ENCODE results near the gene FAHD2A. TPM values are rescaled to one million over a fixed set of nuclear protein-coding genes. Genes with fewer than 3 reads are reported as not detected.

The FAHD2A gene
- total and polyA plus RNA-seq, 2 experiments from 2014 or later: 27.6 to 51.0 TPM

DNA sequence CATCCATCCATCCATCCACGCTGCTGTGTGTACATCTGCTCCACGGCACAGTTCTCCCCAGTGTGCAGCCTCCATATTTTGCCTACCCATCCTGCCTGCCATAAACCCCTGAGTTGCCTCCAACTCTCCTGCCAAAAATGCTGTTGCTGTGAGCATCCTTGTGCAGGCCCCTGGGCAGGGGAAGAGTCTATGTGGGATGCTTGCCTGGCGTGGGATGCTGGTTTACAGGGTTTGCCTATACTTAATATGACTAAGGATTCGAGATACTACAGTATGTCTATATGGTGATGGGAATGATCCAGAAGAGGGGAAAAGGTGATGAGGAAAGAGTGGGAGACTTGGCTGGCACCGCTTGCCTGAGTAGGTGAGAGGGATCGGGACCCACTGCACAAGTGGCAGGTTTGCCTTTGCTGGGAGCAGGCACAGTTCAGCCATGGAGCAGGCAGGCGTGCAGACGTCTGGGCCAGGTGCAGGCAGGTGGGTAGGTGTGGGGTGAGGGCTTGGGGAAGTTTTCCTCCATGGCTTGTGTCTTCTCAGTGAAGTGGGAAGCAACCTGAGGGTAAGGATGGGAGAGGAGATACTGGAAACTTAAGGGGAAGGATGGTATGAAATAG is 30.2 kb upstream of the FAHD2A start:
- H3K27ac Mint-ChIP-seq: no peak overlapping the region
- no peaks in the 10 kb centered on the region for H3K79me2 ChIP-seq (replicated peaks; ENCODE audit: insufficient read depth)
- no peak overlapping the region for H3K27ac ChIP-seq (ENCODE audit: low read depth)
- H3K4me3 Mint-ChIP-seq: no peak overlapping the region
- no peaks in the 10 kb centered on the region for H3K36me3 ChIP-seq (ENCODE audit: insufficient read depth)
- H3K9me2 ChIP-seq (ENCODE audit: insufficient read depth): no peaks in the 10 kb centered on the region
- H3K4me1 Mint-ChIP-seq: peaks cover 8% of the 10 kb centered on the region
- no peak overlapping the region for H3K4me3 ChIP-seq
- TF ChIP-seq REST (IDR thresholded peaks at IDR 0.05; ENCODE audit: unreplicated experiment) (no peak), STAT1 (IDR thresholded peaks at IDR 0.05; ENCODE audit: unreplicated experiment) (no peak), ETS1 (IDR thresholded peaks at IDR 0.05) (no peak), ZNF331 (CRISPR knock-in tag; IDR thresholded peaks at IDR 0.05; ENCODE audit: low read depth) (no peak), NANOG (IDR thresholded peaks at IDR 0.05; ENCODE audit: borderline replicate concordance) (no peak), ZNF462 (CRISPR knock-in tag; IDR thresholded peaks at IDR 0.05) (no peak), EZH2phosphoT487 (IDR thresholded peaks at IDR 0.05; ENCODE audit: unreplicated experiment) (no peak), POLR2AphosphoS5 (IDR thresholded peaks at IDR 0.05; ENCODE audit: low read depth) (no peak), CREB1 (CRISPR knock-in tag; IDR thresholded peaks at IDR 0.05; ENCODE audit: low read depth) (no peak), ZNF114 (CRISPR knock-in tag; IDR thresholded peaks at IDR 0.05) (no peak), JUNB (IDR thresholded peaks at IDR 0.05; ENCODE audit: unreplicated experiment) (no peak), EZH2 (IDR thresholded peaks at IDR 0.05; ENCODE audit: low read depth, unreplicated experiment) (no peak)
- TF ChIP-seq, protein P1, sequence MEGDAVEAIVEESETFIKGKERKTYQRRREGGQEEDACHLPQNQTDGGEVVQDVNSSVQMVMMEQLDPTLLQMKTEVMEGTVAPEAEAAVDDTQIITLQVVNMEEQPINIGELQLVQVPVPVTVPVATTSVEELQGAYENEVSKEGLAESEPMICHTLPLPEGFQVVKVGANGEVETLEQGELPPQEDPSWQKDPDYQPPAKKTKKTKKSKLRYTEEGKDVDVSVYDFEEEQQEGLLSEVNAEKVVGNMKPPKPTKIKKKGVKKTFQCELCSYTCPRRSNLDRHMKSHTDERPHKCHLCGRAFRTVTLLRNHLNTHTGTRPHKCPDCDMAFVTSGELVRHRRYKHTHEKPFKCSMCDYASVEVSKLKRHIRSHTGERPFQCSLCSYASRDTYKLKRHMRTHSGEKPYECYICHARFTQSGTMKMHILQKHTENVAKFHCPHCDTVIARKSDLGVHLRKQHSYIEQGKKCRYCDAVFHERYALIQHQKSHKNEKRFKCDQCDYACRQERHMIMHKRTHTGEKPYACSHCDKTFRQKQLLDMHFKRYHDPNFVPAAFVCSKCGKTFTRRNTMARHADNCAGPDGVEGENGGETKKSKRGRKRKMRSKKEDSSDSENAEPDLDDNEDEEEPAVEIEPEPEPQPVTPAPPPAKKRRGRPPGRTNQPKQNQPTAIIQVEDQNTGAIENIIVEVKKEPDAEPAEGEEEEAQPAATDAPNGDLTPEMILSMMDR (conservative IDR thresholded peaks at IDR 0.05; ENCODE audit: low read depth in 2 of 2): no peak
- no peaks in the 10 kb centered on the region for H4K20me1 ChIP-seq (replicated peaks; ENCODE audit: insufficient read depth)
- no peak overlapping the region for H3K4me2 ChIP-seq
- DNase-seq (ENCODE audit: low spot score) (no peak), ATAC-seq (no peak)
- H3K9me3 Mint-ChIP-seq: no peaks in the 10 kb centered on the region
- no peaks in the 10 kb centered on the region for H3K36me3 Mint-ChIP-seq (ENCODE audit: low read depth)
- H3K27me3 Mint-ChIP-seq (ENCODE audit: insufficient read depth, low read depth, poor library complexity): peaks cover 7% of the 10 kb centered on the region
- no peaks in the 10 kb centered on the region for H3K27me3 ChIP-seq (ENCODE audit: insufficient read depth)
- H3F3A ChIP-seq (replicated peaks; ENCODE audit: low read depth): no peaks in the 10 kb centered on the region
- H3K4me1 ChIP-seq (ENCODE audit: insufficient read depth): no peaks in the 10 kb centered on the region
- H2AFZ ChIP-seq: no peak overlapping the region

All from GM23338 (cell line).